K562 (cell line): ENCODE measurements around the gene PTAFR. TPM values are rescaled to one million over a fixed set of nuclear protein-coding genes. Genes with fewer than 3 reads are reported as not detected.

Experiments
- CBX1 ChIP-seq: sonication (generic); IDR thresholded peaks from 2 replicates; pipeline ENCODE4 v1.6.1; 2016; ENCODE audit warnings: antibody characterized with exemption, low read depth, mild to moderate bottlenecking
- CREB5 ChIP-seq: fragments of 250-450 bp; sonication (Bioruptor Pico); IDR thresholded peaks from 2 replicates; pipeline ENCODE4 v1.5.0; 2020; ENCODE audit warnings: mild to moderate bottlenecking
- HES1 ChIP-seq: fragments of 450-650 bp; IDR thresholded peaks from 2 replicates; pipeline ENCODE4 v1.6.1; 2016; ENCODE audit warnings: low read depth, mild to moderate bottlenecking, moderate library complexity
- RBM17 ChIP-seq: fragments of 200-400 bp; formaldehyde crosslinking; IDR thresholded peaks from 2 replicates; pipeline ENCODE4 v1.6.1; 2017; ENCODE audit warnings: low read depth, mild to moderate bottlenecking, low read length, borderline replicate concordance
- REST ChIP-seq, 2 experiments: fragments of 450-650 bp; formaldehyde crosslinking in 1 of 2; IDR thresholded peaks; 2 replicates each; pipeline versions ENCODE4 v1.4.0 to v1.6.1; 2014 to 2020; ENCODE audit warnings: mild to moderate bottlenecking in 2 of 2, borderline replicate concordance in 1 of 2, low read depth in 1 of 2
- USF2 ChIP-seq: sonication (generic); formaldehyde crosslinking; IDR thresholded peaks from 2 replicates; pipeline ENCODE4 v1.5.0; 2020; ENCODE audit warnings: missing genetic modification reagents
- XRCC5 ChIP-seq: fragments of 200-400 bp; formaldehyde crosslinking; IDR thresholded peaks from 2 replicates; pipeline ENCODE4 v1.6.1; 2017; ENCODE audit warnings: low read depth, mild to moderate bottlenecking, low read length
- ZBED1 ChIP-seq: IDR thresholded peaks from 2 replicates; pipeline ENCODE4 v1.6.1; 2014
- ZBTB49 ChIP-seq: sonication (generic); formaldehyde crosslinking; IDR thresholded peaks from 2 replicates; pipeline ENCODE4 v1.8.0; 2022; ENCODE audit warnings: missing genetic modification reagents, mild to moderate bottlenecking, borderline replicate concordance
- ZNF408 ChIP-seq: fragments of 250-450 bp; sonication (Bioruptor Pico); IDR thresholded peaks from 2 replicates; pipeline ENCODE4 v1.4.0; 2020; ENCODE audit warnings: low read depth, mild to moderate bottlenecking, moderate library complexity
- ZNF561 ChIP-seq: fragments of 450-650 bp; formaldehyde crosslinking; conservative IDR thresholded peaks from 2 replicates; pipeline ENCODE4 v1.4.0; 2020; ENCODE audit warnings: mild to moderate bottlenecking, moderate library complexity
- ZNF668 ChIP-seq: fragments of 250-450 bp; sonication (Bioruptor Pico); IDR thresholded peaks from 2 replicates; pipeline ENCODE4 v1.8.0; 2022; ENCODE audit warnings: mild to moderate bottlenecking, inconsistent platforms
- ZNF695 ChIP-seq: fragments of 450-650 bp; formaldehyde crosslinking; IDR thresholded peaks from 2 replicates; pipeline ENCODE4 v1.4.0; 2020; ENCODE audit warnings: mild to moderate bottlenecking, moderate library complexity
- ZNF76 ChIP-seq: fragments of 250-450 bp; sonication (Bioruptor Pico); IDR thresholded peaks from 2 replicates; pipeline ENCODE4 v1.4.0; 2020; ENCODE audit warnings: mild to moderate bottlenecking, moderate library complexity, borderline replicate concordance
- polyA plus RNA-seq, 8 experiments: library from polyadenylated mRNA; depleted of rRNA in 4 of 8; stranded (reverse) in 5 of 8; unstranded in 3 of 8; fragments of >200 nt; fragmentation: Nextera tagmentation in 2 of 8; fragmentation: Illumina TruSeq in 1 of 8; extraction: Ambion mirVana in 2 of 8; extraction: Trizol in 1 of 8; gene quantifications; 2 replicates each; pipeline versions ENCODE4 v1.2.1 to v1.2.3, GENCODE V29; 2011 to 2014; ENCODE audit warnings: inconsistent platforms in 1 of 8, missing spikeins in 1 of 8
- total RNA-seq, 7 experiments: library from RNA; depleted of rRNA in 6 of 7; stranded (reverse); fragments of >200 nt in 6 of 7; fragmentation: Illumina TruSeq in 2 of 7; extraction: Trizol in 2 of 7; gene quantifications; 2 replicates each; pipeline versions ENCODE4 v1.2.1 to v1.2.3, GENCODE V29; 2011 to 2021; ENCODE audit warnings: low replicate concordance in 1 of 7

The PTAFR gene
- total and polyA plus RNA-seq, 9 of the 15 experiments (the other 6 are each of a cell fraction or from before 2014, with no cell fraction given) = 0.15 to 0.55 (median 0.40) TPM; not detected in 1

GRCh38 chr1:28104866-28105467 lies 71.5 kb downstream of the PTAFR start (continued):
- no peak for TF ChIP-seq ZNF76
- TF ChIP-seq RBM17 = no peak
- no peak for TF ChIP-seq ZNF408 (CRISPR knock-in tag)
- TF ChIP-seq ZNF695 (CRISPR knock-in tag) = no peak
- TF ChIP-seq ZBTB49 = no peak
- TF ChIP-seq XRCC5 = no peak
- TF ChIP-seq ZBED1 = no peak
- no peak for TF ChIP-seq CREB5 (CRISPR knock-in tag)
- TF ChIP-seq USF2 (CRISPR knock-in tag) = no peak
- no peak for TF ChIP-seq ZNF668 (CRISPR knock-in tag)
- no peak for TF ChIP-seq REST (IDR thresholded peaks at IDR 0.05; ENCODE audit: borderline replicate concordance)
- no peak for TF ChIP-seq REST (CRISPR knock-in tag; IDR thresholded peaks at IDR 0.05; ENCODE audit: low read depth)
- TF ChIP-seq HES1 = no peak
- TF ChIP-seq CBX1 = no peak
- no peak for TF ChIP-seq ZNF561 (CRISPR knock-in tag)
